Measurements from ENCODE around the gene ZNF683. TPM values are rescaled to one million over a fixed set of nuclear protein-coding genes. Genes with fewer than 3 reads are reported as not detected.
"Not testable (repeated sequence)": the region's sequence is repeated elsewhere in the genome, so short reads cannot be mapped to it uniquely, and the experiment has no call there.

ZNF683 gene
- total RNA-seq (2012; rRNA removed), result not detected in 2 replicates

- H3K9me3 ChIP-seq (replicated peaks; ENCODE audit: low read length); H3K4me1 ChIP-seq (ENCODE audit: control insufficient read depth, insufficient read depth, low read length); H3K4me3 ChIP-seq (ENCODE audit: low read length); H3K9ac ChIP-seq (ENCODE audit: low read depth, low read length); H3K36me3 ChIP-seq (ENCODE audit: insufficient read depth, low read length); H3K4me2 ChIP-seq (ENCODE audit: low read length): not testable (repeated sequence)
- peaks cover 39% of the 10 kb centered on the region for H3K27me3 ChIP-seq (ENCODE audit: control insufficient read depth, insufficient read depth, low read length)
These were observed at the start of gene ZNF683 for GRCh38 chr1:26372611-26373010. ZNF683 (minus strand) TSS chr1:26372750; CDS start chr1:26368571, 4,179 bp downstream.

GRCh38 chr1:26419494-26419893 lies 46.9 kb upstream of the ZNF683 start:
- Histone ChIP-seq H3K9me3 (replicated peaks; ENCODE audit: low read length) (no peaks in the 10 kb centered on the region), H3K4me2 (ENCODE audit: low read length) (no peak overlapping the region), H3K9ac (ENCODE audit: low read depth, low read length) (no peak overlapping the region), H3K36me3 (ENCODE audit: insufficient read depth, low read length) (no peaks in the 10 kb centered on the region), H3K27me3 (ENCODE audit: control insufficient read depth, insufficient read depth, low read length) (peaks cover 55% of the 10 kb centered on the region), H3K4me1 (ENCODE audit: control insufficient read depth, insufficient read depth, low read length) (no peaks in the 10 kb centered on the region), H3K4me3 (ENCODE audit: low read length) (no peak overlapping the region)

GRCh38 chr1:26418865-26419349 lies 46.4 kb upstream of the ZNF683 start:
- no peak overlapping the region for H3K4me3 ChIP-seq (ENCODE audit: low read length)
- H3K36me3 ChIP-seq (ENCODE audit: insufficient read depth, low read length), result no peaks in the 10 kb centered on the region
- H3K9me3 ChIP-seq (replicated peaks; ENCODE audit: low read length), result no peaks in the 10 kb centered on the region
- no peak overlapping the region for H3K9ac ChIP-seq (ENCODE audit: low read depth, low read length)
- H3K4me2 ChIP-seq (ENCODE audit: low read length), result no peak overlapping the region
- H3K4me1 ChIP-seq (ENCODE audit: control insufficient read depth, insufficient read depth, low read length), result no peaks in the 10 kb centered on the region
- H3K27me3 ChIP-seq (ENCODE audit: control insufficient read depth, insufficient read depth, low read length), result peaks cover 61% of the 10 kb centered on the region

GRCh38 chr1:26417111-26417759 lies 44.7 kb upstream of the ZNF683 start:
- Histone ChIP-seq H3K36me3 (ENCODE audit: insufficient read depth, low read length) (no peaks in the 10 kb centered on the region), H3K9ac (ENCODE audit: low read depth, low read length) (no peak overlapping the region), H3K4me2 (ENCODE audit: low read length) (no peak overlapping the region), H3K9me3 (replicated peaks; ENCODE audit: low read length) (no peaks in the 10 kb centered on the region), H3K4me3 (ENCODE audit: low read length) (no peak overlapping the region), H3K4me1 (ENCODE audit: control insufficient read depth, insufficient read depth, low read length) (no peaks in the 10 kb centered on the region), H3K27me3 (ENCODE audit: control insufficient read depth, insufficient read depth, low read length) (peaks cover 66% of the 10 kb centered on the region)

- Histone ChIP-seq H3K4me2 (ENCODE audit: low read length) (no peak overlapping the region), H3K4me1 (ENCODE audit: control insufficient read depth, insufficient read depth, low read length) (no peaks in the 10 kb centered on the region), H3K4me3 (ENCODE audit: low read length) (no peak overlapping the region), H3K27me3 (ENCODE audit: control insufficient read depth, insufficient read depth, low read length) (peaks cover 72% of the 10 kb centered on the region), H3K36me3 (ENCODE audit: insufficient read depth, low read length) (no peaks in the 10 kb centered on the region), H3K9me3 (replicated peaks; ENCODE audit: low read length) (no peaks in the 10 kb centered on the region), H3K9ac (ENCODE audit: low read depth, low read length) (no peak overlapping the region)
These were observed 40.5 kb upstream of the ZNF683 start for GRCh38 chr1:26413031-26413430.

- H3K4me3 ChIP-seq (ENCODE audit: low read length), result no peak overlapping the region
These were observed 39.8 kb upstream of the ZNF683 start for GRCh38 chr1:26412180-26412840.

GRCh38 chr1:26411624-26412074 lies 39.1 kb upstream of the ZNF683 start:
- Histone ChIP-seq H3K4me2 (ENCODE audit: low read length) (no peak overlapping the region), H3K4me1 (ENCODE audit: control insufficient read depth, insufficient read depth, low read length) (no peaks in the 10 kb centered on the region), H3K27me3 (ENCODE audit: control insufficient read depth, insufficient read depth, low read length) (peaks cover 72% of the 10 kb centered on the region), H3K36me3 (ENCODE audit: insufficient read depth, low read length) (no peaks in the 10 kb centered on the region), H3K9me3 (replicated peaks; ENCODE audit: low read length) (no peaks in the 10 kb centered on the region), H3K4me3 (ENCODE audit: low read length) (no peak overlapping the region), H3K9ac (ENCODE audit: low read depth, low read length) (no peak overlapping the region)

More at GRCh38 chr1:26412180-26412840, 39.8 kb upstream of the ZNF683 start:
- Histone ChIP-seq H3K9me3 (replicated peaks; ENCODE audit: low read length) (no peaks in the 10 kb centered on the region), H3K36me3 (ENCODE audit: insufficient read depth, low read length) (no peaks in the 10 kb centered on the region), H3K9ac (ENCODE audit: low read depth, low read length) (no peak overlapping the region), H3K4me2 (ENCODE audit: low read length) (no peak overlapping the region), H3K4me1 (ENCODE audit: control insufficient read depth, insufficient read depth, low read length) (no peaks in the 10 kb centered on the region), H3K27me3 (ENCODE audit: control insufficient read depth, insufficient read depth, low read length) (peaks cover 72% of the 10 kb centered on the region)

- no peaks in the 10 kb centered on the region for H3K36me3 ChIP-seq (ENCODE audit: insufficient read depth, low read length)
- H3K9me3 ChIP-seq (replicated peaks; ENCODE audit: low read length), result no peaks in the 10 kb centered on the region
- H3K9ac ChIP-seq (ENCODE audit: low read depth, low read length), result no peak within 1 kb of the TSS
- no peaks in the 10 kb centered on the region for H3K4me1 ChIP-seq (ENCODE audit: control insufficient read depth, insufficient read depth, low read length)
- H3K4me3 ChIP-seq (ENCODE audit: low read length), result no peak within 1 kb of the TSS
- no peak within 1 kb of the TSS for H3K4me2 ChIP-seq (ENCODE audit: low read length)
- H3K27me3 ChIP-seq (ENCODE audit: control insufficient read depth, insufficient read depth, low read length), result peaks cover 70% of the 10 kb centered on the region
These were observed 38.4 kb upstream of the ZNF683 start, which contains the start of gene LIN28A for GRCh38 chr1:26410706-26411623. LIN28A (plus strand) TSS chr1:26410817; CDS start chr1:26410892, 75 bp downstream.

GRCh38 chr1:26409191-26409807 lies 36.7 kb upstream of the ZNF683 start:
- no peak overlapping the region for H3K9ac ChIP-seq (ENCODE audit: low read depth, low read length)
- peaks cover 56% of the 10 kb centered on the region for H3K27me3 ChIP-seq (ENCODE audit: control insufficient read depth, insufficient read depth, low read length)
- H3K4me2 ChIP-seq (ENCODE audit: low read length), result no peak overlapping the region
- no peak overlapping the region for H3K4me3 ChIP-seq (ENCODE audit: low read length)
- no peaks in the 10 kb centered on the region for H3K36me3 ChIP-seq (ENCODE audit: insufficient read depth, low read length)
- H3K4me1 ChIP-seq (ENCODE audit: control insufficient read depth, insufficient read depth, low read length), result peaks cover 3% of the 10 kb centered on the region
- H3K9me3 ChIP-seq (replicated peaks; ENCODE audit: low read length), result no peaks in the 10 kb centered on the region

GRCh38 chr1:26408604-26409003 lies 36.1 kb upstream of the ZNF683 start:
- Histone ChIP-seq H3K9me3 (replicated peaks; ENCODE audit: low read length) (no peaks in the 10 kb centered on the region), H3K4me3 (ENCODE audit: low read length) (no peak overlapping the region), H3K36me3 (ENCODE audit: insufficient read depth, low read length) (no peaks in the 10 kb centered on the region), H3K9ac (ENCODE audit: low read depth, low read length) (no peak overlapping the region), H3K27me3 (ENCODE audit: control insufficient read depth, insufficient read depth, low read length) (peaks cover 55% of the 10 kb centered on the region), H3K4me2 (ENCODE audit: low read length) (no peak overlapping the region), H3K4me1 (ENCODE audit: control insufficient read depth, insufficient read depth, low read length) (peaks cover 3% of the 10 kb centered on the region)

All from skeletal muscle satellite cell (primary cell).